Keratinocyte (primary cell): ENCODE data around the gene RAP2A.

ENCODE experiments used
- EZH2 ChIP-seq: IDR thresholded peaks from one replicate; pipeline ENCODE4 v1.6.1; 2012; ENCODE audit warnings: inconsistent platforms, mild to moderate bottlenecking, low read length, moderate library complexity
- TF ChIP-seq, protein P1 (sequence below), 3 experiments: IDR thresholded peaks in 1 of 3; conservative IDR thresholded peaks in 1 of 3; optimal IDR thresholded peaks in 1 of 3; 2 replicates in 2 of 3; 3 replicates in 1 of 3; pipeline versions ENCODE3 to v1.5.1; 2011; ENCODE audit warnings: low read length in 3 of 3, mild to moderate bottlenecking in 3 of 3, moderate library complexity in 2 of 3, control low read depth in 1 of 3, inconsistent platforms in 1 of 3; ENCODE audit not compliant: insufficient read depth in 2 of 3; ENCODE audit errors: extremely low read depth in 1 of 3

GRCh38 chr13:97388373-97388772 is 45.6 kb upstream of the RAP2A start:
- TF ChIP-seq, protein P1, sequence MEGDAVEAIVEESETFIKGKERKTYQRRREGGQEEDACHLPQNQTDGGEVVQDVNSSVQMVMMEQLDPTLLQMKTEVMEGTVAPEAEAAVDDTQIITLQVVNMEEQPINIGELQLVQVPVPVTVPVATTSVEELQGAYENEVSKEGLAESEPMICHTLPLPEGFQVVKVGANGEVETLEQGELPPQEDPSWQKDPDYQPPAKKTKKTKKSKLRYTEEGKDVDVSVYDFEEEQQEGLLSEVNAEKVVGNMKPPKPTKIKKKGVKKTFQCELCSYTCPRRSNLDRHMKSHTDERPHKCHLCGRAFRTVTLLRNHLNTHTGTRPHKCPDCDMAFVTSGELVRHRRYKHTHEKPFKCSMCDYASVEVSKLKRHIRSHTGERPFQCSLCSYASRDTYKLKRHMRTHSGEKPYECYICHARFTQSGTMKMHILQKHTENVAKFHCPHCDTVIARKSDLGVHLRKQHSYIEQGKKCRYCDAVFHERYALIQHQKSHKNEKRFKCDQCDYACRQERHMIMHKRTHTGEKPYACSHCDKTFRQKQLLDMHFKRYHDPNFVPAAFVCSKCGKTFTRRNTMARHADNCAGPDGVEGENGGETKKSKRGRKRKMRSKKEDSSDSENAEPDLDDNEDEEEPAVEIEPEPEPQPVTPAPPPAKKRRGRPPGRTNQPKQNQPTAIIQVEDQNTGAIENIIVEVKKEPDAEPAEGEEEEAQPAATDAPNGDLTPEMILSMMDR (optimal IDR thresholded peaks at IDR 0.05 in 1 of 3, IDR thresholded peaks at IDR 0.05 in 1 of 3, conservative IDR thresholded peaks at IDR 0.05 in 1 of 3; ENCODE audit: extremely low read depth in 1 of 3, insufficient read depth in 2 of 3, low read length in 3 of 3) = no peak
- no peak for TF ChIP-seq EZH2
